PFSK-1 (cell line): ENCODE results near the gene FER.

Experiments
- FOXP2 ChIP-seq: optimal IDR thresholded peaks from 2 replicates; pipeline ENCODE3; 2011; ENCODE audit warnings: borderline replicate concordance, control low read depth, inconsistent platforms; ENCODE audit not compliant: insufficient read depth; ENCODE audit errors: extremely low read length, extremely low read depth
- POLR2AphosphoS5 ChIP-seq: IDR thresholded peaks from 2 replicates; pipeline ENCODE4 v1.6.1; 2012; ENCODE audit warnings: low read depth, mild to moderate bottlenecking, control low read depth, low read length, moderate library complexity
- SIN3A ChIP-seq: IDR thresholded peaks from 2 replicates; pipeline ENCODE4 v1.6.1; 2012; ENCODE audit warnings: mild to moderate bottlenecking, low read length, moderate library complexity, borderline replicate concordance; ENCODE audit not compliant: insufficient read depth
- TAF1 ChIP-seq: IDR thresholded peaks from 2 replicates; pipeline ENCODE4 v1.6.1; 2012; ENCODE audit warnings: low read length, control low read depth, borderline replicate concordance; ENCODE audit not compliant: insufficient read depth
- TF ChIP-seq, protein P1 (sequence below), 2 experiments: IDR thresholded peaks; 2 replicates each; pipeline versions ENCODE4 v1.6.1 to v1.8.0; 2011 to 2012; ENCODE audit warnings: low read depth in 2 of 2, low read length in 2 of 2, control low read depth in 1 of 2, inconsistent platforms in 1 of 2, mild to moderate bottlenecking in 1 of 2, moderate library complexity in 1 of 2; ENCODE audit not compliant: insufficient read depth in 1 of 2

The FER gene

DNA sequence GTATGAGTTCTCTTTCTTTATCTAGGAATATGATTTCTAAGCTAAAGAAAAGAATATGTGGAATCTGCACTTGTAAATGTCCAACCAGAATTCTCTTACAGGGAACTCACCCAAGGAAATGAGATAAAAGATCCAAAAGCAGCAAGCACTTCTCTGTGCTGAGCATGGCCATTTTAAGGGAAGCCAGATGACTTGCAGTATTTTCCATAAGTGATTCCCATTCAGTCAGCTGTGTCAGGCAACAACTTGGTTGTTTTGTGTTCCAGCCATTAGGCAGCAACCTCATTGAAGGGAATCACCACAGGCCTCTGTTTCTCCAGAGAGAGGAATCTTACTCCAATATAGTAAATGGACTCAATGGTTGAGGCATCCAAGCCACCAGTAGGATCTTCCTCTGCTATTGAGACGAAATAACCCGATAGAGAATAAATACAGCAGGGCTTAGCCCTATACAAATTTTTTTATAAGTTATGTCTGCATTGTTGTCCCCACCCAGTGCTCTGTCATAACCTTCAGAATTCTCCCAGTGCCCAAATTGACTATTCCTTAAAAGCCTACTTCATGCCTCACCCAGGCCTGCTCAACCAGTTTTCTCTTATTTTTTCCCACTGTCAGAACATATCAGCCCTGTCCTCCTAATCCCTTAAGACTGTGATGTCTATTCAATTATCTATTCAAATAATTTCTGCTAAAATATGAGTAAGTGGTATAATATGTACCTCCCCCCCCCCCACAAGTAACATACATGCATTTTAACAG lies 425.5 kb downstream of the FER start:
- TF ChIP-seq, protein P1, sequence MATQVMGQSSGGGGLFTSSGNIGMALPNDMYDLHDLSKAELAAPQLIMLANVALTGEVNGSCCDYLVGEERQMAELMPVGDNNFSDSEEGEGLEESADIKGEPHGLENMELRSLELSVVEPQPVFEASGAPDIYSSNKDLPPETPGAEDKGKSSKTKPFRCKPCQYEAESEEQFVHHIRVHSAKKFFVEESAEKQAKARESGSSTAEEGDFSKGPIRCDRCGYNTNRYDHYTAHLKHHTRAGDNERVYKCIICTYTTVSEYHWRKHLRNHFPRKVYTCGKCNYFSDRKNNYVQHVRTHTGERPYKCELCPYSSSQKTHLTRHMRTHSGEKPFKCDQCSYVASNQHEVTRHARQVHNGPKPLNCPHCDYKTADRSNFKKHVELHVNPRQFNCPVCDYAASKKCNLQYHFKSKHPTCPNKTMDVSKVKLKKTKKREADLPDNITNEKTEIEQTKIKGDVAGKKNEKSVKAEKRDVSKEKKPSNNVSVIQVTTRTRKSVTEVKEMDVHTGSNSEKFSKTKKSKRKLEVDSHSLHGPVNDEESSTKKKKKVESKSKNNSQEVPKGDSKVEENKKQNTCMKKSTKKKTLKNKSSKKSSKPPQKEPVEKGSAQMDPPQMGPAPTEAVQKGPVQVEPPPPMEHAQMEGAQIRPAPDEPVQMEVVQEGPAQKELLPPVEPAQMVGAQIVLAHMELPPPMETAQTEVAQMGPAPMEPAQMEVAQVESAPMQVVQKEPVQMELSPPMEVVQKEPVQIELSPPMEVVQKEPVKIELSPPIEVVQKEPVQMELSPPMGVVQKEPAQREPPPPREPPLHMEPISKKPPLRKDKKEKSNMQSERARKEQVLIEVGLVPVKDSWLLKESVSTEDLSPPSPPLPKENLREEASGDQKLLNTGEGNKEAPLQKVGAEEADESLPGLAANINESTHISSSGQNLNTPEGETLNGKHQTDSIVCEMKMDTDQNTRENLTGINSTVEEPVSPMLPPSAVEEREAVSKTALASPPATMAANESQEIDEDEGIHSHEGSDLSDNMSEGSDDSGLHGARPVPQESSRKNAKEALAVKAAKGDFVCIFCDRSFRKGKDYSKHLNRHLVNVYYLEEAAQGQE (IDR thresholded peaks at IDR 0.05; ENCODE audit: insufficient read depth in 1 of 2, low read depth in 2 of 2, low read length in 2 of 2) = no peak
- no peak for TF ChIP-seq POLR2AphosphoS5
- TF ChIP-seq FOXP2 = no peak
- no peak for TF ChIP-seq TAF1
- TF ChIP-seq SIN3A = no peak

DNA sequence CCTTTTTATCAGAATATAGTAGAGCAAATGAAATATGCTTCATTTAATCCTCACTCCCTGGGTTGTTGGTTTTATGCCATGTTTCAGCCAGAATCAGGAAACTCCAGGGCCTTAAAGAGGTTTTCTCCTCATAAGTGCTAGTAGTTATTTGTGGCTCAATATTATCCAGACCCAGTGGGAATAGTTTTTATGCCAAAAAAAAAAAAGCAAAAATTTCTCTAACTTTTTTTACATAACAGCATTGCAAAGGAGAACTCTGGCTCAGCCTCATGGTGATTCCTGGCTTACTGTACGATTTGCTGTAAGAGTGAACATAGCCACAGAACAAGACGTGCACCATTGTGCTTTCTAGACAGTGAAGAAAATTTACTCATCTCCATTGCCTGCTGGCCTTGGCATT lies 429.5 kb downstream of the FER start:
- TF ChIP-seq, protein P1 (IDR thresholded peaks at IDR 0.05; ENCODE audit: insufficient read depth in 1 of 2, low read depth in 2 of 2, low read length in 2 of 2) = no peak
- TF ChIP-seq TAF1 = no peak
- no peak for TF ChIP-seq POLR2AphosphoS5
- TF ChIP-seq FOXP2 = no peak
- TF ChIP-seq SIN3A = no peak

DNA sequence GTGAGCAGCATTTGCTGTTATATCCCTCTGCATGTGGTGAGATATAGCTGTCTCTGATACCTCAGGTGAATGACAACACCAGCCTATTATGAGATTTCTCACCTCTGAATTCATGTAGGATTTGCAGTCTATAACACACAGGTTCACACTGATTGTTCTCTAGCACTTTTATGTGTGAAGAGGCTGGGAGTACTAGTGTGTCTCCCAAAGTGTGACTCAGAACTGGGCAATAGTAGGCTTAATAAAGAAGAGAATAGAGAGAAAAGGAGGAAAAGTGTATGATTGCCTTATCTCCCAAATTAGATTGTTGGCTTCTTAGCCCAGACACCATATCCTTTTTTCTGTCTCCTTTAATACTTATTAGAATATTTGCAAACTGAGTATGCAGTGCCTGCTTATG lies 430.1 kb downstream of the FER start:
- TF ChIP-seq SIN3A (no peak), FOXP2 (no peak), POLR2AphosphoS5 (no peak), TAF1 (no peak)
- TF ChIP-seq, protein P1 (IDR thresholded peaks at IDR 0.05; ENCODE audit: insufficient read depth in 1 of 2, low read depth in 2 of 2, low read length in 2 of 2) = no peak

DNA sequence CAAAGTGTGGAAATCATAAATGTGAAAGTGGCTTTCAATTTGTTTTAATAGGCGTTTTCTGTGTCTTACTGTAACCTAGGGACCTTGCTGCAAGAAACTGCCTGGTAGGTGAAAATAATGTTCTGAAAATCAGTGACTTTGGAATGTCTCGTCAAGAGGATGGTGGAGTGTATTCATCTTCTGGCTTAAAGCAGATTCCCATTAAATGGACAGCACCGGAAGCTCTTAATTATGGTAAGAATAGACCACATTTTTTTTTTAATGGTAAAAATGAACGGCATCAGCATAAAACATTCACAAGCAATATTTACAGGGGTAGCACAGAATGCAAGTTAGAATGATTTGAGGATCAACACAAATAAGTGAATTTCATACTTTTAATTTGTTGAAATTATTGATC lies 433.0 kb downstream of the FER start:
- no peak for TF ChIP-seq POLR2AphosphoS5
- TF ChIP-seq SIN3A = no peak
- TF ChIP-seq TAF1 = no peak
- TF ChIP-seq FOXP2 = no peak
- TF ChIP-seq, protein P1 (IDR thresholded peaks at IDR 0.05; ENCODE audit: insufficient read depth in 1 of 2, low read depth in 2 of 2, low read length in 2 of 2) = no peak
